ENCODE measurements around the gene ERP27. TPM values are rescaled to one million over a fixed set of nuclear protein-coding genes. Genes with fewer than 3 reads are reported as not detected.

ERP27 gene
- total RNA-seq, 1 donor from 2014 or later: 0.24 TPM

DNA sequence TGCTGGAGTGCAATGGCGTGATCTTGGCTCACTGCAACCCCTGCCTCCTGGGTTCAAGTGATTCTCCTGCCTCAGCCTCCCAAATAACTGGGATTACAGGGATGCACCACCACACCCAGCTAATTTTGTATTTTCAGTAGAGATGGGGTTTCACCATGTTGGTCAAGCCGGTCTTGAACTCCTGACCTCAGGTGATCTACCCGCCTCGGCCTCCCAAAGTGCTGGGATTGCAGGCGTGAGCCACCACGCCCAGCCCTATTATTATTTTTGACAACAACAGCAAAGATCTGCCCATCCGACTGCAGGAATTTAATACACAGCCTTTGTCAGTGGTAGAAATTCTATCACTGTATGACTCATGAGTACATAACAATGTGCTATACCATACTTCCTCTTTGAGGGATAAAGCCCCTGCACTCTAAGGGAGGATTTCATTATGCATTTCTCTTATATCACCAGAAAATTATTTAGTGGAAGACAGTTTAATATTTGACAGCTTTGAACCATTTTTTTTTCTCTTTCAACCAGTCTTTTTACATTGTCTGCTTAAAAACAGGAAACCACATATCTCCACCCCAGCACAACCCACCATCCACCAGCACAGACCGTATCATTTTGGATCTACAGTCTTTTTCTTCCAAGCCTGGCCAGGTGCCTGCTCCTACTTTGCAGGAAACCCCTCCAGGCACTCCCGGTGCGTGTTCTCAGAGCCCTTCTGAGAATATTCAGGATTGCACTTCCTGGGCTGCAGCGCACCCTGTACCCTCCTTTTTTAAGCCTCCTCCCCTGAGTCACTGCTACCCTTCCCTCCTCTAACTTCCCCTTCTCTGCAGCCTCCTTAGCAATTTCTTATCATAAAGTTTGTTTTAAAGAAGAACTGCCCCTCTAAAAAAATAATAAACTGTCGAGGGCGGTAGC is 22.5 kb upstream of the ERP27 start:
- DNase-seq (peak; percentile 61), ATAC-seq (ENCODE audit: poor library complexity) (peak; percentile 77)
- intact Hi-C loops (cut with DNase I): no loop called here

DNA sequence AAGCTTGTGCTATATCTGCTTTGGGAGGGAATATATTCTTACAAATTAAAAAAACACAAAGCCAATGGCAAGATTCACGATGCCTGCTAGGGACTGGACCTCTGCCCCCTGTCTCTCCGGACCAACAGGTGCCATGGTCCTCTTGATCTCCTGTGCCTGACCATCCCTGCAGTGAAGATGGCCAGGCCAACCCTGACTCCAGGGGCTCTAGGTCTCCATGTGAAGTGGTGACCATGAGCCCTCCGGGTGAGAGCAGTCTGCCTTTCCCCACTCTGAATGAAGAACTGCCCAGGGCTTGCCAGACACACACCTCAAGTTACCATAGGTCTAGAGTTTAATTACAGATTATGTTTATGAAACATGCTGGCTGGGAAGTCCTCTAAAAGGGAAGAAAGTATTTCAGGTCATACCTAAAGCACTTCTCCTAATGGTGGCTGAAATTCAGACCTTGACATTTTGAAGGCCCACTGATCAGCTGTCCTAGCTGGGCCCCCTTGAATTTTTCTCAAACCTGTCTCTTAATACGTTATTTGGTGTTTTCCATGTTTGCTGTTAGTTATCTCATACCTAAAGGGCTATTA is 21.7 kb upstream of the ERP27 start:
- intact Hi-C loops (cut with DNase I): no loop called here
- DNase-seq (no peak), ATAC-seq (ENCODE audit: poor library complexity) (no peak)

DNA sequence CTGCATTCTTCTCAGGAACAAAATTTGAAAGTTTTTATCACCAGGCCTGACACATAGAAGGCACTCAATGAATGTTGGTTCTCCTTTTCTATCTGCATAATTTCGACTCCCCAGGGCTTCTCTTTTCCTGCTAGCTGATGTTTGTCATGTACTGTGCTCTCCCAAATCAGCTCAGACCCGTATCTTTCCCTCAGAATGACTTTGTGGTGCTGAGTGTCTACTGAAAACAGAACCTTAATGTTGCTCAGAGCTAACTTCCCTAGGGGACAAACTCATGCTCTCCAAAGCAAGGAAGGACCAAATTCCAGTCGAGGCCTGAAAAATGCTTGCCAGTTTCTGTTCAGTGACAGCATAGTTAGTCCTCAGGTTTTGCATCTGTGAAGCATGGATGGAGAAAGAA is 21.1 kb upstream of the ERP27 start:
- intact Hi-C loops (cut with DNase I): no loop called here
- peak; percentile 11 for ATAC-seq (ENCODE audit: poor library complexity)
- DNase-seq: no peak

DNA sequence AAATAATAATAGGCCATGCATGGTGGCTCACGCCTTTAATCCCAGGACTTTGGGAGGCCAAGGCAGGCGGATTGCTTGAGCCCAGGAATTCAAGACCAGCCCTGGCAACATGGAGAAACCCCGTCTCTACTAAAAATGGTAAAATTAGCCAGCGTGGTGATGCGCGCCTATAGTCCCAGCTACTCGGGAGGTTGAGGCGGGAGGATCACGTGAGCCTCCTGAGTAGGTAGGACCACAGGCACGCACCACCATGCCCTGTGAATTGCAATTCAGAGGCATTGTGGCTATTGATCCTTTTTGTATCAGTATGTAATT is 20.7 kb upstream of the ERP27 start:
- DNase-seq: no peak
- intact Hi-C loops (cut with DNase I): no loop called here
- ATAC-seq (ENCODE audit: poor library complexity): no peak

DNA sequence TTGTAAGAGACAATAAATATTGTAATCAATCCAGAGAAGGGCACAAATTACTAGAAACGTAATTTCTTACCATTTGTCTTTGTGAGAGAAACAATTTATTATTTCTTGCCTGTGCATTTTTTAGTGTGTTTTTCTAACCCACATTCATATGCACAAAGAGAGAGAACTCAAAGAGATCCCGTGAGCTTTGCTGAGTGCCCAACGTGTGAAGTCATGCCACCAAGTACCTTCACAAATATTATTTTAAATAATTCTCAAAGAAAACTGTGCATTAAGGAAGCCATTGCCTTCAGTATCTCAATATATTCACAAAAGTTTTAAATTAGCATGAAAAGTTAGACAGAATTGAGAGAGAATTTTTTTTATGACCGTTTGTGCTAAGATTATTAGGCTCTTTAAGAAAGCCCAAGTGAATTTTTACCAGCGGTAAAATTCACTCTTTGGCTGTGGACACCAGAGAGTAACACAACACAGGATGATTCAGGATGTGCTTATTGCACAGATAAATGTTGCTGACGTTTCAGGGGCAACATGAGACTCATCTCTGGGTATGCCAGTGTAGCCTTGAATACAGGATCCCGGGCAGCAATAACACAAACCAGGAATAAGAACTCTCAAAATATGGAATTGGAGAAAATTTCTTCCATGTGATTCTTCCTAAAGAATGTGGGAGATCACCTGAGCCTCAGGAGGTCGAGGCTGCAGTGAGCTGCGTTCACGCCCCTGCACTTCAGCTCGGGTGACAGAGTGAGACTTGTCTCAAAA is 20.2 kb upstream of the ERP27 start:
- DNase-seq (no peak), ATAC-seq (ENCODE audit: poor library complexity) (no peak)
- intact Hi-C loops (cut with DNase I): no loop called here

DNA sequence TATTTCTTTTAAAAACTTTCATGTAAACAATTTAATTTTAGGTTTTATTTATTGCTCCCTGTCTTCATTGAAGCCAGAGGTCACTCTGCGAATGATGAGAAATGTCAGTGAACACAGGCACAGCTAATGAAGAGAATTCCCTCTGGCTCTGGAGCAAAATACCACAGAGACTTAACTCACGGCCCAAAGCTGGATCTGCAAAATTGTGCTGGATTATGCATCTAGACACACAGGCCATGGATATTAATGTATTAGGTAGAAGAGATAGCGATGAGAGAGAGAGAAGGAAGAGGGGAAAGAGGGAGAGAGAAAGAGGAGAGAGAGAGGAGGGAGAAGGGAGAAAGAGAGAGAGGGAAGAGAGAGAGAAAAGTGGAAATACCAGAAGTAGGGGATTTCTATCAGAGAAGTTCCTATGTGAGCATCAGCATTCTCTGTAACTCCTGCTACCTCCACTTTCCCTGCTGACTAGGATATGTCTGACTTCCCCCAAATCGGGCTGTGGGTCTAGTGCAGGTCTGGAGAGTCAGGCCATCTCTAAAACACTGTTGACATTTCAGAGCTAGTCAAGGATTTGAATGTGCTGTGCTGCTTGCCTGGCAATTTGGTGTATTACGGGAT is 19.3 kb upstream of the ERP27 start:
- ATAC-seq (ENCODE audit: poor library complexity) (no peak), DNase-seq (no peak)
- intact Hi-C loops (cut with DNase I): no loop called here

DNA sequence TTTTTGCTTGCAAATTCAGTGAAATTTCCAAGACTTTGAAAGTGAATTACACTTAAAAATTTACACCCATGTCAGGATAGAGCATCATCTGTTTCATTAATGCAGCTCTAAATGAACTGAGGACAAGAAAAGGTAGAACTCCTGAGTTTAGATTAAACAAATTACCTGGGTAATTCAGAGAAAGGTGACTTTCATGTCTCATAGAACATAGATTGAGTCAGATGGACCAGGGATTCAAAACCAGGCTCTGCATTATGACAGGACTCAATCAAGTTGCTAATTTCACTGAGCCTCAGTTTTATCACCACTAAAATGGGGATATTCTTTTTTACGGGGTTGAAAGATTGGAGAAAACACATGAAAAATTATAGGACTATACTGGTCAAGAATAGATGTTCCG is 18.6 kb upstream of the ERP27 start:
- no peak for ATAC-seq (ENCODE audit: poor library complexity)
- no peak for DNase-seq
- intact Hi-C loops (cut with DNase I): no loop called here

DNA sequence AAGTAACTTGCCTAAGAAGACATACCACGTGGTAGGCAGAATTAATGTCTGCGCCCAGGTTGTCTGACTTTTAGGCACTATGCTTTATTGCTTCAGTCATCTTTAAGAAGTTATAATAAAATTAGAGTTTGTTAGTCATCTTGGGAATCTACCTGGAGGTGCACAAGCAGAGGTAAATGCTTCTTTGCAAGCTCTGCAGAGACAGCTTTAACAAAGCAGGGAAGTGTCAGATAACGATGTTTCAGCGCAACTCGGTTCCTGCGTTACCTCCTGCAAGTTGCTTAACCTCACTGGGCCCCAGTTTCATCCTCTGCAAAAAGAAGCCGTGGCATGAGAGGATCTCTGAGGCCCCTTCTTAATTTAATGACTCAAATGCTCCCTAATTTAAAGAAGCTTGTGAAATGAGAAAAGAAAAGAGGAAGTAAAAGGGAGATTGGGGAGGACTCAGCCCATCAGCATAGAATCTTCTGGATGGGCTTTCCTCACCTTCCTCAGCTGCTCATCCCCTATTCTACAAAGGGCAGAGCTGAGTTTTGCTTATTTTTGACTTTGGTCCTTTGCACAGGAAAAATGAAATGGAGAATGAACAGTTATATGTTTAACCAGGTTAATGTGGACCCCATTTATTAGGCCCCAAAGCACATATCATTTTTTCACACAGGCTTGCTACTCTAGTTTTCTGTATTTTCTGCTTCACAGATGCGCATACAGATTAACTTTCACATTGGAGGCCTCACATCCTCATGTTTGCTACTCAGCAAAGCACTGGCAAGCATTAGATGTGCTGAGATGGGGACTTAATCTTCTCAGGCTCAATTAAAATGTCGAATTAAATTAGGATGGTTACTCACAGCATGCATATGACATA is 17.9 kb upstream of the ERP27 start:
- ATAC-seq (ENCODE audit: poor library complexity) (no peak), DNase-seq (no peak)
- intact Hi-C loops (cut with DNase I): no loop called here

DNA sequence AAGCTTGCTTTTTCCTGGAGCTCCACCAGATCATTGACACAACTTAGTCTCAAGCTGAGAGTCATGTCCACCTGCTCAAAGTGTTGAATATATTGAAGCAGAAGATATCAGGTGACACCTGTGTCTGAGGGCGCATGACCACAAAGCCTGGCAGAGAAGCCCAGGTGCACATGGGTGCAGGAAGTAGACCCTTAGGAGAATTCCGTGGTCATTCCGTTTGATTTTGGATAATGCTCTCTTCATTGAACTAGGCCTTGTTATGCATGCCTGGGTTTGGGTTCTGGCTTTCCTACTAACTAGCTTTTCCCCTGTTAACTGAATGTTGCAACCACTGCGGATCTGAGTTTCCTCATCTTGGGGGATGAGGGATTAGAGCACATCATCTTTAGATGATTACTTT is 15.9 kb upstream of the ERP27 start:
- ATAC-seq (ENCODE audit: poor library complexity): no peak
- no peak for DNase-seq
- intact Hi-C loops (cut with DNase I): no loop called here

DNA sequence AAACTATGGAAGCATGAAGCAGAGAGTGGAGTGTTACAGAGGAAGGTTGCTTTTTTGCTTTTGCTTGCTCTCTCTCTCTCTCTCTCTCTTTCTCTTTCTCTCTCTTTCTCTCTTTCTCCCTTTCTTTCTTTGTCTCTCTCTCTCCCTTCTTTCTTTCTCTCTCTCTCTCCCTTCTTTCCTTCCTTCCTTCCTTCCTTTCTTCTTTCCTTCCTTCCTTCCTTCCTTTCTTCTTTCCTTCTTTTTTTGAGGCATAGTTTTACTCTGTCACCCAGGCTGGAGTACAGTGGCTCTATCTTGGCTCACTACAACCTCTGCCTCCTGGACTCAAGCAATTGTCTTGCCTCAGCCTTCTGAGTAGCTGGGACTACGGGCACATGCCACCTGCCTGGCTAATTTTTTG is 15.4 kb upstream of the ERP27 start:
- DNase-seq: no peak
- intact Hi-C loops (cut with DNase I): no loop called here
- ATAC-seq (ENCODE audit: poor library complexity): no peak

DNA sequence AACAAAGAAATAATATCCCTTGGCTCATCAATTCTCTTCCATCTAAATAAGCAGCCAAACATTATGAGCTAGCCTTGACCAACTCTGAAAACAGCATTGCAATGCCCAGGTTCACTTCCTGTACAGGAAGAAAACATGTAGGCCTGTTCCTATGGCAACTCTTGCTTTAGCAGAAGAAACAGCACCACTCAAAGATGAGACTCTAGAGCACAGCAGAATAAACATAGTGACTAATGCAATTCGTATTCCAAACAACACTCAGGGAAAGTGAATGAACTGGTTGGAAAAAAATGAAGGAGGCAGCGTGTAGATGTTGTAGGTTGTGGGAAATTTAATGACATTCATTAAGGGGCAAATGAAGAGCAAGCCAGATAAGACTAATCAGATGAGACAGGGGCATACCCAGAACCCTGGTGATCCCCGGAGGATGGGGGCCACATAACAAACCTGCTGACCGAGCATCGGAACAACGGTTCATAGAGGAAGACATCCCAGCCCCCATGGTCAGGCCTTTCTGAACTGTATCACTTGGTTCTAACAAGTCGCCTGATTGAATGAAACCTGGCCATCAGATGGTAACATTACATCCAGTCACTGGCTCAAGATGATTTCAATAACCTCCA is 14.1 kb upstream of the ERP27 start:
- ATAC-seq (ENCODE audit: poor library complexity) (peak; percentile 63), DNase-seq (no peak)
- intact Hi-C loops (cut with DNase I): no loop called here

DNA sequence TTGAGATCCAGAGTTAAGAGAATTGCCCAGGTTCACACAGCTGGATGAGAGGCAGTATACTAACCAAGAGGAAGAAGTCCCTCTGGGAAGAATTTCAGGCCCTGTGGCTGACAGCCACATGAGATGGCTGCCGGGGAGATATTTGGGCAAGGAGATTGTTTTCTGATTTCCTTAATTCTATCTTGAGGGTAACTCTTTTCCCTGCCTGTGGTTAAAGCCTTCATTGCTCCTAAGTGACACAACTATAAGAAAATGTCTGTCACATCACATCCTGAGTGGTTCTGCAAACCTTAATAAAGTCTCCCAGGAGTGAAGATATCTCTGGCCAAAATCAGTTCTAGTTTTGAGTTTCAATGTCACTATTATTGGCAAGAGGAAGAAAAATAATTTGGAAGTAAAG is 13.5 kb upstream of the ERP27 start:
- ATAC-seq (ENCODE audit: poor library complexity): no peak
- no peak for DNase-seq
- intact Hi-C loops (cut with DNase I): no loop called here

DNA sequence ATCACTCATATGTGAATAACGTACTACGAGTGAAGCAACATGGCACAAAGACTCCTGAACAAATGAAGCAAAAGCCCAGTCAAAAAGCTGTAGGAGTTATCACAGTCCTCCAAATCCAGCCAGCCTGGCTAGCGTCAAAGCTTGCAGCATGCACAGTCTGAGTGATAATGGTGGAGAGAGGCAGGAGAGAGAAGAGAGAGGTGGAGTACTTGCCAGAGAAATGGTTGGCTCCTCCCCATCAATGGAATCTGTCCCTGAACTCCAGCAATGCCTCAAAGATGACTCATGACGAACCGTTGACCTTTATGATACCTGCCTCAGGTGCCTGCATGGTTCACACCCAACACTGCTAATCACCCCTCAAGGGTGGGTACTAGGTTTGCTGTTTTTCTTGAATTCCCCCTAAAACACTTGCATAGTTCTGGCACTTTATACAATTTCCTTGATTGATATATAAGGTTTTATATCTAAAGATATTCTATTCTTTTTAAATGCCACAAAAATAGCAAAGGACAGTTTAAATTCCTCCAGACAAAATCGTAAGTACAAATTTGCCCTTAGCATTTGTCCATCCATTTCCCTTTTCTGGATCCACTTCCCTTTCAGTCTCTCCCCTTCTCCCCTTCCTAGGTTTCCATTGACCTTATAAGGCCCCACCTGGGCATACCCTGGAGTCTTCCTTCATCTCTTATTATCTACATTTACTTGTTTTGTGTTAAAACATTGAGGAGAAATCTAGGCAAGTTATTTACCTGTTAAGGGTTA is 12.8 kb upstream of the ERP27 start:
- DNase-seq: no peak
- ATAC-seq (ENCODE audit: poor library complexity): peak; percentile 64
- intact Hi-C loops (cut with DNase I): no loop called here

DNA sequence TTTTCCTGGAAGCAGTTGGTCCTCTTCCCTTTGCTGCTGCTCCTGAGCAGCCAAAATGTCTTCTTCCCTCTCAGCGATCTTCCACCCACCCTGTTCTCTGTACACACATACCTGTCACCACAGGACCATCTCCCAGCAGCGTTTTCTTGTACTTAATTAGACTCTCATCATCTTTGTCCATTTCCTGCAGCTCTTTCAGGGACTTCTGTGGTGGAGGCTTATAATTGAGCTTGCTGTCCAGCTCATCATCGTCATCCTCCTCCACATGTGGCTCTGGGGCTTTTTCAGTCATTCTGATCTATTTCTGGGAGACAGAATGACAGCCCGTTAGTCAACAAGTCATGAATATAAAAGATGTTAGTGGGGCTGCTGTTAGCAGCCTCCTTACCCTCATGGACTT is 12.1 kb upstream of the ERP27 start:
- intact Hi-C loops (cut with DNase I): no loop called here

DNA sequence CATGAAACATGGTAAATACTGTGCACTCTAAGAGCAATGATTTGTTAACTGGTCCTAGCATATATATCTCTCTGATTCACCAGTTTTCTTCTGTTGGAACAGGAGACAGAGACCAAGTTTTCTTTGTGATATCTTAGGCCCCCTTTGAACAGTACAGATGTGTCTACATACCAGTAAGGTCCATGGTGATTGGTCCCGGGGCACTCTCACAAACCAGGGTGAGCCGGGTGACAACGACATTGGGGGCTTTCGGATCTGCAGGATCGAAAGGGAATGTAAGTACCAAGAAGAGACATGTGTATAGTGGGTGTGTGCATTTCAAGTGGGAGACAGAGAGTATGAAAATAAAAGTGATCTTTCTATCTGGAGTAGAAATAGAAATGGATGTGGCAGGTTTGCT is 11.3 kb upstream of the ERP27 start:
- DNase-seq (no peak), ATAC-seq (ENCODE audit: poor library complexity) (no peak)
- intact Hi-C loops (cut with DNase I): no loop called here

More for the DNA sequence above, 12.1 kb upstream of the ERP27 start:
- DNase-seq (no peak), ATAC-seq (ENCODE audit: poor library complexity) (no peak)

DNA sequence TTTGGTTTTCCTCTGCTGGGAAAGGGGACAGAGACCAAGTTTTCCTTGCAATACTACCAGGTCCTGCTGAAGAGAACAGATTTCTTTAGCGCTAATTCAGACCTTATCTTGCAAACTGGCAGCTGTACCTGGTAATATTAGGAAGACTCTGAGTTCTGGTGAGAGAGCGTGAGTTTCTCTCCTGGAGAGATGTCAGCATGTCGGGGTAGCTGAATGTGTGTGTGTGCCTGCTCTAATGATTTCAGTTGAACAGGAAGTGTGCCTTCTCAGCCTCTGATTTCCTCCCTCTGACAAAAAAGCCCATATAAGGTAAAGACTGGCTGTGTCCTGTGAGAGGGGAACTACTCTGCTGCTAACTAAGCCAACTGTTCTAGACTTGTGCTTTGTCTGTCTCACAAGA is 10.3 kb upstream of the ERP27 start:
- intact Hi-C loops (cut with DNase I): no loop called here
- peak; percentile 79 for ATAC-seq (ENCODE audit: poor library complexity)
- no peak for DNase-seq

DNA sequence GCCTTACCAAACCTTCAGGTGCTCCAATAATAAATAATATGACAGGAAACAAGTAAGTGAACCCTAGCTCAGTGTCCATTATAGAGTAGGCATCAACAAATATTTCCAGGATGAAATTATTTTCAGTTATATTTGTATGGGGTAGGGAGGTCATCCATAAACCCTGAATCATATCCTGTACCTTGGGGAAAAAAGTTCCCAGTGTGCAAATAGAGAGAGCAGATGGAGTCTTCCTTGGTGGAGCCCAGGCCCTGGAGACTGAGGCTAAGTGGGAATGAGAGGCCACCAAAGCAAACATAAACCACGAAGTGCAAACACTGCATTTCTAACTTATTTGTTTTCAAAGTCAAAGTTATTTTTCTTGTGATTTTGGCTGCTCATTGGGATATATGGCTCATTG is 8.5 kb upstream of the ERP27 start:
- no peak for ATAC-seq (ENCODE audit: poor library complexity)
- intact Hi-C loops (cut with DNase I): no loop called here
- no peak for DNase-seq

DNA sequence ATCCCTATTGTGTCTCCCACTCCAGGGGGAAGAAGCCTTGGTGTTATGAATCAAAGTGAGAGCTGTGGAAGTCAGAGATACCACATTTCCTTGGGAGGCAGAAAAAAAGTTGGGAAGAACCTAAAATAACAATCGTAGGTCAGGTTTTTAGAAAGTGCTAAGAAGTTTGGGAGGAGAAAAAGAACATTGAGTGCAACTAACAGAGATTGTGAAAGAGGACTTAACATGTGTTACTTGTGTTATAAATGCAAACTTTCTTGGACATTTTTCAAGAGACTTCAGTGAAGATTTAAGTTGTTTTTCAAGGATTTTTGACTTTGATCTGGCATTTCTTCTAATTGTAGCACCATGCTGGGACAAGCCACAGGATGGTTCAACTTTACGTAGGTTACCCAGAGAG is 7.8 kb upstream of the ERP27 start:
- DNase-seq: no peak
- intact Hi-C loops (cut with DNase I): no loop called here
- ATAC-seq (ENCODE audit: poor library complexity): no peak

Measured in Right ventricle myocardium superior (tissue), 1 donor.